Hematopoietic multipotent progenitor cell (in vitro differentiated cells): Measurements from ENCODE around the gene CCR4. TPM values are rescaled to one million over a fixed set of nuclear protein-coding genes. Genes with fewer than 3 reads are reported as not detected.
A peak's percentile ranks its signal among the peaks of the same experiment; 100 is the strongest.
"Not testable (repeated sequence)": the region's sequence is repeated elsewhere in the genome, so short reads cannot be mapped to it uniquely, and the experiment has no call there.

Experiments used
- DNase-seq, 3 donors: peaks; one replicate each; pipeline ENCODE4 v3.0.0-alpha.2; 2011 to 2015; ENCODE audit warnings: low read depth in 2 of 3, low spot score in 2 of 3
- total RNA-seq: library from RNA; depleted of rRNA; stranded (reverse); fragments of >200 nt; gene quantifications from one replicate; pipeline ENCODE4 v1.2.3, GENCODE V29; 2012

Gene CCR4
- total RNA-seq, 1 donor = 0.27 TPM

- DNase-seq = no peak
These were observed 928 bp upstream of the CCR4 start for GRCh38 chr3:32950516-32950915.

GRCh38 chr3:32952369-32953077 is 1.1 kb downstream of the CCR4 start:
- no peak for DNase-seq

- DNase-seq = no peak
These were observed 3.1 kb downstream of the CCR4 start for GRCh38 chr3:32954506-32954905.

- no peak for DNase-seq
These were observed 5.5 kb downstream of the CCR4 start for GRCh38 chr3:32956750-32957570.

- DNase-seq = no peak
These were observed 7.1 kb downstream of the CCR4 start for GRCh38 chr3:32958509-32958908.

- no peak for DNase-seq
These were observed 7.9 kb downstream of the CCR4 start for GRCh38 chr3:32959371-32959770.

- DNase-seq = no peak
These were observed 9.1 kb downstream of the CCR4 start for GRCh38 chr3:32960404-32961170.

- DNase-seq = no peak
These were observed 9.8 kb downstream of the CCR4 start for GRCh38 chr3:32961189-32961715.

- no peak for DNase-seq
These were observed 12.4 kb downstream of the CCR4 start for GRCh38 chr3:32963871-32964270.

GRCh38 chr3:32964781-32965180 is 13.3 kb downstream of the CCR4 start:
- DNase-seq = not testable (repeated sequence)

GRCh38 chr3:32965617-32966213 is 14.3 kb downstream of the CCR4 start:
- DNase-seq = not testable (repeated sequence)

GRCh38 chr3:32966627-32967026 is 15.2 kb downstream of the CCR4 start:
- not testable (repeated sequence) for DNase-seq

- DNase-seq = no peak
These were observed 16.9 kb downstream of the CCR4 start for GRCh38 chr3:32968166-32968919.

GRCh38 chr3:32968920-32969389 is 17.5 kb downstream of the CCR4 start:
- DNase-seq = no peak

- DNase-seq = no peak
These were observed 18.2 kb downstream of the CCR4 start for GRCh38 chr3:32969656-32970055.

GRCh38 chr3:32971291-32971690 is 19.8 kb downstream of the CCR4 start:
- not testable (repeated sequence) for DNase-seq

GRCh38 chr3:32972482-32973146 is 21.2 kb downstream of the CCR4 start:
- DNase-seq = peak in 2 of 3 donors; percentile 25 to 45

GRCh38 chr3:32973982-32974381 is 22.5 kb downstream of the CCR4 start:
- peak in 2 of 3 donors; percentile 21 to 56 for DNase-seq

GRCh38 chr3:32975891-32976595 is 24.6 kb downstream of the CCR4 start:
- DNase-seq = no peak
